GM21723 (cell line): ENCODE results near the gene HTT.

Source experiments
- ATAC-seq: cut with Tn5 transposase; IDR thresholded peaks from one replicate; pipeline ENCODE4 v1.9.1; 2021; ENCODE audit warnings: mild to moderate bottlenecking, moderate library complexity; ENCODE audit not compliant: unreplicated experiment

The HTT gene

GRCh38 chr4:3074078-3074845 lies at the start of gene HTT, which contains the start of gene HTT-AS:
HTT (plus strand) TSS chr4:3074681; CDS start chr4:3074826, 145 bp downstream.
HTT-AS (minus strand) TSS chr4:3074538.
- peak; percentile 72 for ATAC-seq

GRCh38 chr4:3025881-3026280 lies 48.6 kb upstream of the HTT start:
- no peak for ATAC-seq

GRCh38 chr4:3026540-3026939 lies 47.9 kb upstream of the HTT start:
- ATAC-seq = no peak

GRCh38 chr4:3029464-3029863 lies 45.0 kb upstream of the HTT start:
- ATAC-seq = no peak

GRCh38 chr4:3030566-3031356 lies 43.7 kb upstream of the HTT start:
- ATAC-seq = no peak

- no peak for ATAC-seq
These were observed 43.0 kb upstream of the HTT start for GRCh38 chr4:3031357-3032082.

GRCh38 chr4:3034231-3034630 lies 40.2 kb upstream of the HTT start:
- no peak for ATAC-seq

- no peak for ATAC-seq
These were observed 39.2 kb upstream of the HTT start for GRCh38 chr4:3035249-3035648.

- ATAC-seq = no peak
These were observed 38.8 kb upstream of the HTT start for GRCh38 chr4:3035674-3036073.

- no peak for ATAC-seq
These were observed 38.1 kb upstream of the HTT start for GRCh38 chr4:3036131-3036952.

- no peak for ATAC-seq
These were observed 36.5 kb upstream of the HTT start for GRCh38 chr4:3037957-3038461.

GRCh38 chr4:3039706-3040366 lies 34.6 kb upstream of the HTT start:
- ATAC-seq = no peak

- peak; percentile 47 for ATAC-seq
These were observed 33.9 kb upstream of the HTT start for GRCh38 chr4:3040452-3041191.

- ATAC-seq = no peak
These were observed 33.0 kb upstream of the HTT start for GRCh38 chr4:3041192-3042142.

GRCh38 chr4:3042226-3042625 lies 32.3 kb upstream of the HTT start:
- ATAC-seq = no peak

- no peak for ATAC-seq
These were observed 31.0 kb upstream of the HTT start for GRCh38 chr4:3043282-3044020.
